Measurements from ENCODE around the gene TBX4.
A peak's percentile ranks its signal among the peaks of the same experiment; 100 is the strongest.

TBX4 gene

GRCh38 chr17:61452301-61453290, at the start of gene TBX4:
Gene TBX4, plus strand, starts transcription at chr17:61452422. Its CDS starts 4,069 bp downstream, at chr17:61456491.
- DNase-seq, result no peak

- no peak for DNase-seq
Observed at GRCh38 chr17:61402978-61403800, 49.0 kb upstream of the TBX4 start.

- no peak for DNase-seq
Observed at GRCh38 chr17:61403801-61404662, 48.2 kb upstream of the TBX4 start.

- no peak for DNase-seq
Observed at GRCh38 chr17:61404663-61404912, 47.6 kb upstream of the TBX4 start.

GRCh38 chr17:61404913-61405685, 47.1 kb upstream of the TBX4 start:
- no peak for DNase-seq

- DNase-seq, result no peak
Observed at GRCh38 chr17:61405686-61406536, 46.3 kb upstream of the TBX4 start.

- DNase-seq, result no peak
Observed at GRCh38 chr17:61406537-61406845, 45.7 kb upstream of the TBX4 start.

GRCh38 chr17:61406971-61407911, 45.0 kb upstream of the TBX4 start:
- no peak for DNase-seq

GRCh38 chr17:61408151-61409041, 43.8 kb upstream of the TBX4 start:
- no peak for DNase-seq

- no peak for DNase-seq
Observed at GRCh38 chr17:61409301-61410112, 42.7 kb upstream of the TBX4 start.

- DNase-seq, result peak; percentile 71
Observed at GRCh38 chr17:61410141-61411010, 41.8 kb upstream of the TBX4 start.

GRCh38 chr17:61411011-61411260, 41.3 kb upstream of the TBX4 start:
- no peak for DNase-seq

GRCh38 chr17:61411261-61412142, 40.7 kb upstream of the TBX4 start:
- DNase-seq, result no peak

- DNase-seq, result peak; percentile 80
Observed at GRCh38 chr17:61412143-61412859, 39.9 kb upstream of the TBX4 start.

GRCh38 chr17:61412860-61413660, 39.2 kb upstream of the TBX4 start:
- no peak for DNase-seq
